ENCODE data around the gene SLC13A3.

Gene SLC13A3

GRCh38 chr20:46580613-46581205 lies 70.5 kb downstream of the SLC13A3 start:
- DNase-seq (ENCODE audit: low read depth in 1 of 2, low spot score in 1 of 2), result no peak

- no peak for DNase-seq (ENCODE audit: low read depth in 1 of 2, low spot score in 1 of 2)
Measured at GRCh38 chr20:46578745-46579144, 72.5 kb downstream of the SLC13A3 start.

- DNase-seq (ENCODE audit: low read depth in 1 of 2, low spot score in 1 of 2), result no peak
Measured at GRCh38 chr20:46576774-46577395, 74.4 kb downstream of the SLC13A3 start.

- DNase-seq (ENCODE audit: low read depth in 1 of 2, low spot score in 1 of 2), result no peak
Measured at GRCh38 chr20:46575937-46576461, 75.3 kb downstream of the SLC13A3 start.

- DNase-seq (ENCODE audit: low read depth in 1 of 2, low spot score in 1 of 2), result no peak
Measured at GRCh38 chr20:46575394-46575793, 75.9 kb downstream of the SLC13A3 start.

GRCh38 chr20:46573788-46574584 lies 77.3 kb downstream of the SLC13A3 start:
- no peak for DNase-seq (ENCODE audit: low read depth in 1 of 2, low spot score in 1 of 2)

GRCh38 chr20:46573234-46573633 lies 78.0 kb downstream of the SLC13A3 start:
- no peak for DNase-seq (ENCODE audit: low read depth in 1 of 2, low spot score in 1 of 2)

GRCh38 chr20:46572790-46573189 lies 78.5 kb downstream of the SLC13A3 start:
- no peak for DNase-seq (ENCODE audit: low read depth in 1 of 2, low spot score in 1 of 2)

- DNase-seq (ENCODE audit: low read depth in 1 of 2, low spot score in 1 of 2), result no peak
Measured at GRCh38 chr20:46572153-46572552, 79.1 kb downstream of the SLC13A3 start.

- no peak for DNase-seq (ENCODE audit: low read depth in 1 of 2, low spot score in 1 of 2)
Measured at GRCh38 chr20:46571418-46571817, 79.8 kb downstream of the SLC13A3 start.

- DNase-seq (ENCODE audit: low read depth in 1 of 2, low spot score in 1 of 2), result no peak
Measured at GRCh38 chr20:46570956-46571355, 80.3 kb downstream of the SLC13A3 start.

- no peak for DNase-seq (ENCODE audit: low read depth in 1 of 2, low spot score in 1 of 2)
Measured at GRCh38 chr20:46569961-46570360, 81.3 kb downstream of the SLC13A3 start.

- no peak for DNase-seq (ENCODE audit: low read depth in 1 of 2, low spot score in 1 of 2)
Measured at GRCh38 chr20:46568570-46569129, 82.6 kb downstream of the SLC13A3 start.

GRCh38 chr20:46566125-46566524 lies 85.1 kb downstream of the SLC13A3 start:
- no peak for DNase-seq (ENCODE audit: low read depth in 1 of 2, low spot score in 1 of 2)

GRCh38 chr20:46564241-46564957 lies 86.9 kb downstream of the SLC13A3 start:
- DNase-seq (ENCODE audit: low read depth in 1 of 2, low spot score in 1 of 2), result no peak

- DNase-seq (ENCODE audit: low read depth in 1 of 2, low spot score in 1 of 2), result no peak
Measured at GRCh38 chr20:46563860-46564221, 87.4 kb downstream of the SLC13A3 start.

- DNase-seq (ENCODE audit: low read depth in 1 of 2, low spot score in 1 of 2), result no peak
Measured at GRCh38 chr20:46563170-46563859, 87.9 kb downstream of the SLC13A3 start.

GRCh38 chr20:46562373-46563169 lies 88.7 kb downstream of the SLC13A3 start:
- peak; percentile 14 to 29 for DNase-seq (ENCODE audit: low read depth in 1 of 2, low spot score in 1 of 2)

- no peak for DNase-seq (ENCODE audit: low read depth in 1 of 2, low spot score in 1 of 2)
Measured at GRCh38 chr20:46562009-46562372, 89.3 kb downstream of the SLC13A3 start.

Measured in activated T-helper 1 cell treated with anti-CD3 and anti-CD28 coated beads, Interleukin-2, amount 50 U/mL, for 16 hours (primary cell).